ENCODE results near the gene GRIA1.

The GRIA1 gene

GRCh38 chr5:153500178-153500577 is 9.7 kb downstream of the GRIA1 start:
- DNase-seq = no peak

- no peak for DNase-seq
Measured at GRCh38 chr5:153504726-153505125, 14.3 kb downstream of the GRIA1 start.

- no peak for DNase-seq
Measured at GRCh38 chr5:153508700-153509099, 18.2 kb downstream of the GRIA1 start.

GRCh38 chr5:153511622-153512021 is 21.2 kb downstream of the GRIA1 start:
- no peak for DNase-seq

GRCh38 chr5:153513156-153513555 is 22.7 kb downstream of the GRIA1 start:
- no peak for DNase-seq

GRCh38 chr5:153515301-153515700 is 24.8 kb downstream of the GRIA1 start:
- no peak for DNase-seq

- DNase-seq = no peak
Measured at GRCh38 chr5:153516504-153517240, 26.2 kb downstream of the GRIA1 start.

DNA sequence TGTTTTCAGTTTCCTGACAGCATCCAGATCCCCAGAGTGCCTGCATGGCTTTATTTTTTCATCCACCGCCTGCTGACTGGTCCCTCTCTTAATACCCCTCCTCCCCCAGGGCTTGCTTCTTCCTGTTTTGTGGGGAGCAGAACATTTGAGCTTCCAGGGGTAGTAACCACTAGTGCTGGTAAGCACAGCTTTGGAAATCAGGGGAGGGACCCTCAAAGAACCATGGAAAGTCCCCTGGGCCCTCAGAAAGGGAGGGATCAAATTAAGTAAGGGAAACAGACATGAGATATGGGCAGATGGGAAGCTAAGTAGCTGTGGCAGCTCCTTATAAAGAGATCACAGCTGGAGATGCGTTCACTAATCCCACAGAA is 26.8 kb downstream of the GRIA1 start:
- DNase-seq = no peak

GRCh38 chr5:153520137-153520536 is 29.7 kb downstream of the GRIA1 start:
- no peak for DNase-seq

- DNase-seq = no peak
Measured at GRCh38 chr5:153520952-153521351, 30.5 kb downstream of the GRIA1 start.

- DNase-seq = no peak
Measured at GRCh38 chr5:153523211-153523610, 32.7 kb downstream of the GRIA1 start.

GRCh38 chr5:153523831-153524230 is 33.4 kb downstream of the GRIA1 start:
- no peak for DNase-seq

GRCh38 chr5:153525536-153525935 is 35.1 kb downstream of the GRIA1 start:
- DNase-seq = no peak

- no peak for DNase-seq
Measured at GRCh38 chr5:153530357-153531143, 40.1 kb downstream of the GRIA1 start.

GRCh38 chr5:153533546-153533945 is 43.1 kb downstream of the GRIA1 start:
- no peak for DNase-seq

DNA sequence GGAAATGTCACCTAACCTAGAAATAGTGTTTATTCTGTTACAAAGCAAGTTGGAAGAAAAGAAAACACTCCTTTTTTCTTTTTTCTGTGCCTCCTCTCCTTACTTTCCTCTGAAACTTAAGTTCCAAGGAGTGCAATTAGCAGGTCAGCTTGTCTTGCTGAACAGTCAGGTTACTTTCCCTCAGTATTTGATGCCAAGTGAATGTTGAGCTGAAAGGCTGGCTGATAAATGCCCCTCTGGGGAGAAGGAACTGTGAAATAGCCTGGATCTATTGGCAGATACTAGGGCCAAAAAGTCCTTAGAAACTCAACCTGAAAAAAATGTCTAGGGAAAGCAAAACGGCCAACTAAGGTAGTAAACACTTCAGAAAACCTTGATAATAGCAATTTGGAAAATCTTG is 43.6 kb downstream of the GRIA1 start:
- DNase-seq = no peak

DNA sequence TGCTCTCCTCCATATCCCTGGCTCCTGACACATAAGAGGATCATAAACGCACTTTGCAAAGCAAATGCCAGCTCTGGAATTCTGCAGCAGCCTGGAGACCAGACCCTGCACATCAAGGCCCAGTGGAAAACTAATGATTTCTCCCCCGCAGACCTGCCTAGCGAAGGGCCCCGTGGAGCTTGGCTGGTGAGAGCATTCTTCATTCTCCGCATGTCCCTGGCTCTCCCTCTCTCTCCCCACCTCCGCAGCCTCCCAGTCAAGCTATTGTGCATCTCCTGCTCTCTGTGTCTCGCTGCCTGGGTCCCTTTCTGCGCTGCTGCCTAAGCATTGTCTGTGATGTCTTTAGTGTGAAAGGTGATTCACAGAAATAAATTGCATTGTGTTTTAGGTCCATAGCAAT is 46.7 kb downstream of the GRIA1 start:
- no peak for DNase-seq

DNA sequence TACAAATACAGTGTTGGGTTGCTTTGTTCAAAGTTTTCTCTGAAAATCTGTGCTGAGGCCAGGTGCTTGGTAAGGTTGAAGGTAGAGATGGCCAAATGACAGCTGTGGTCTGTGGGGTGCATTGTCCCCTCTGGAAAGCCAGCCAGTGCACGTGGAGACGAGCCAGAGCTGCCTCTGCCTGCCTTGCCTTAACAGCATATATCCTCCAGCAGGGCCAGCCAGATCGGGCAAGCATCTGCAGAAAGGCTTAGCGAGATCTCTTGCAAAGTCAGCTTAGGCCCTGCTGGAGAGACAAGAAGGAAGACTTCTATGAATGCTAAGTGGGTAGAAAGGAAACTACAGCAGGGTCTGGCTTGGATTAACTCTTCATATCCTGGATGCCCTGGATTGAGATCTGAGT is 49.5 kb downstream of the GRIA1 start:
- DNase-seq = no peak

- DNase-seq = no peak
Measured at GRCh38 chr5:153542536-153542935, 52.1 kb downstream of the GRIA1 start.

DNA sequence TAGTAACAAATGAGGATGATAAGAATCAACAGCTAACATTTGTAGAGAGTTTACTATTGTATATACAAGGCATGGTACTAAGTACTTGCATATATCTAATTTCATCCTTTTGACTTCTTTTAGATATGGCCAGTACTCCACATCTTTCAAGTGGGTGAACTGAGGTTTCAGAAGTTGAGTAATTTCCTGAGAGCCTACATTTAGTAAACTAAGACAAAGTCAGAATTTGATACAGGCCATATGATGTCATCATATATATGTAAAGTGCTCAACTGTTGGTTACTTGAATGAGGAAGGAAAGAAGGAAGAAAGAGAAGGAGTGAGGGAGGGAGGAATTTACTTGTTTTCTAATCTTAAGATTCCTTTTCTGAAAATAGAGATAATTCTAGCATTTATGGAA is 52.8 kb downstream of the GRIA1 start:
- DNase-seq = no peak

DNA sequence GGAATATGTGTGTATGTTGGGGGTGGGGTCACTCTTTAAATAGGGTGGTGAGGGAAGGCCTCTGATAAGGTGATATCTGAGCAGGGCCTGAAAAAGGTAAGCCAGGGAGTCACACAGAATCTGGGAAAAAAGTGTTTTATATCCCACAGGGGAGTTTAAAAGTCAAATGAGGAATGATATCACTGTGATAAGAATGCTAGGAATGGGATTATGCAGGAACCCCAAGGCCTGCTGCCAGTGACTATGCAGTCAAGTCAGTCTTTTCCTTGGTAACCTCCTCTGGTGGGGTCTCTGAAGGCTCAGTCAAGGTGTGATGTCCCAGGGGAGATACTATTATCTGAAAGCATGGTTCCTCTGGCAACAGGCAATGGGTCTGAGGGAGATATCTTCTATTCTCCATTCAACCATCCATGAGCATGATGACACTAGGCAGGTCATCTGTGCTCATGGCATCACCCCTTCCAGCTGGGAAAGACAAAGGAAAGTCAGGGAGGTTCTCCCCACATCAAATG is 53.5 kb downstream of the GRIA1 start:
- no peak for DNase-seq

- DNase-seq = no peak
Measured at GRCh38 chr5:153544706-153545105, 54.2 kb downstream of the GRIA1 start.

DNA sequence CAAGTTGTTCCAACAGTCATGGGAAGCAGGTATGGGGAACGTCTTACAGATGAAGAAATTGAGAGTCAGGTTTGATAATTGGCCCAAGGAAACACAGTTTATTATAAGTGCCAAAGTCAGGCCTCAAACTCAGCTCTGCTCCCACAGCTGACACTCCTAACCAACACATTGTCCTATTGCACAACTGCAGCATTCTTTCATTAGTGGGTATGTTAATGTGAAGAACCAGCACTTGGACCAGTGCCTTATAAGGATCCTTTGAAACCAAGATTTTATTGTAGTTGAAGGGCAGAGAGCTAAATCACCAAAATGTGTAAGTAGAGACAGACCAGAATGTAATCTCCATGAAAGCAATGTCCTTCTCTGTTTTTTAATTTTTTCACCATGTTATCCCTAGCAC is 56.1 kb downstream of the GRIA1 start:
- no peak for DNase-seq

DNA sequence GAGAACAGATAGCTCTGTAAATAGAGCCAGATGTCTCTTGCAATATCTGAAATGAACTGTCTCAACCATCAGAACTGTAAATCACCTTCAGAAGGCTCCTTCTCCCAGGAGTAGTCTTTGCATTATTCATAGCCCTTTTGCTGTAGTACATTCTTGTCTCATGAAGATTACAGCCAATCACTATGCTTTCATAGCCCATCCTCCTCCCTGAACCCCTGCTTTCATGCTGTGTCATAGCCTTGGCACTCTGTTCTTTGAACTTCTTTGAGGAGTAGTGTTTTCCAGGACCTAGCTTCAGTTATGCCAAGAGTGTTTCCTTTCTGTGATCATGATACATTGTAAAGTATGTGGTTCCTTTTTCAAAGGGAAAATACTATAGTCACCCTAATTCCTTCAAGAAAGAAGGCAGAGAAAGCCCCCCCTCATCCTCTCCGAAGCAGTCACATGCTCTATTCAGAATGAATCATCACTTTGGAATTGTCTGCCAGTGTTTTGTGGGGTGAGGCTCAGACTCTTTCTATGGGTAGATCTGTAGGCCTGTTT is 61.1 kb downstream of the GRIA1 start:
- no peak for DNase-seq
